Liver (tissue), 9 donors: ENCODE measurements around the gene CFAP300. TPM values are rescaled to one million over a fixed set of nuclear protein-coding genes. Genes with fewer than 3 reads are reported as not detected.

Experiments
- DNase-seq: peaks from one replicate; pipeline ENCODE4 v3.0.0-alpha.2; 2017; ENCODE audit warnings: low spot score
- H3K27ac ChIP-seq, 2 donors: one replicate each; pipeline ENCODE4 v1.7.0; 2013; ENCODE audit warnings: inconsistent platforms in 2 of 2, low read length in 2 of 2, control low read depth in 1 of 2, low read depth in 1 of 2, mild to moderate bottlenecking in 1 of 2
- H3K27me3 ChIP-seq, 4 donors: one replicate each; pipeline versions ENCODE4 v1.6.1 to v1.7.0; 2013; ENCODE audit warnings: low read length in 3 of 4, inconsistent platforms in 1 of 4, mild to moderate bottlenecking in 1 of 4, moderate library complexity in 1 of 4; ENCODE audit not compliant: control insufficient read depth in 4 of 4, insufficient read depth in 4 of 4
- H3K36me3 ChIP-seq, 4 donors: one replicate each; pipeline versions ENCODE4 v1.6.1 to v1.7.0; 2013; ENCODE audit warnings: low read length in 3 of 4, mild to moderate bottlenecking in 3 of 4, low read depth in 1 of 4, moderate library complexity in 1 of 4; ENCODE audit not compliant: control insufficient read depth in 4 of 4, insufficient read depth in 3 of 4
- H3K4me1 ChIP-seq, 4 donors: one replicate each; pipeline versions ENCODE4 v1.6.1 to v1.7.0; 2013; ENCODE audit warnings: low read length in 3 of 4, mild to moderate bottlenecking in 3 of 4, moderate library complexity in 1 of 4; ENCODE audit not compliant: control insufficient read depth in 4 of 4, insufficient read depth in 4 of 4
- H3K4me3 ChIP-seq, 3 donors: one replicate each; pipeline versions ENCODE4 v1.6.1 to v1.7.0; 2013; ENCODE audit warnings: low read length in 3 of 3, control low read depth in 1 of 3, low read depth in 1 of 3, mild to moderate bottlenecking in 1 of 3
- H3K9ac ChIP-seq, 2 donors: one replicate each; pipeline ENCODE4 v1.7.0; 2013; ENCODE audit warnings: low read length in 2 of 2, mild to moderate bottlenecking in 2 of 2, moderate library complexity in 2 of 2, control low read depth in 1 of 2, low read depth in 1 of 2
- H3K9me3 ChIP-seq, 4 donors: one replicate each; pipeline versions ENCODE4 v1.6.1 to v1.7.0; 2013; ENCODE audit warnings: low read length in 3 of 4; ENCODE audit not compliant: control insufficient read depth in 4 of 4
- ATF3 ChIP-seq: IDR thresholded peaks from 2 replicates; pipeline ENCODE4 v1.6.1; 2016; ENCODE audit warnings: antibody characterized with exemption
- CTCF ChIP-seq: fragments of 150-350 bp; IDR thresholded peaks from 2 replicates; pipeline ENCODE4 v1.5.1; 2017; ENCODE audit warnings: improper control_type of control experiment, low read depth, low read length; ENCODE audit not compliant: missing input control
- FOXA1 ChIP-seq: IDR thresholded peaks from 2 replicates; pipeline ENCODE4 v1.6.1; 2016; ENCODE audit warnings: antibody characterized with exemption
- FOXA2 ChIP-seq: IDR thresholded peaks from 2 replicates; pipeline ENCODE4 v1.6.1; 2016; ENCODE audit warnings: antibody characterized with exemption
- GABPA ChIP-seq, 2 donors: IDR thresholded peaks in 1 of 2; conservative IDR thresholded peaks in 1 of 2; 2 replicates each; pipeline ENCODE4 v1.6.1; 2016; ENCODE audit warnings: antibody characterized with exemption in 2 of 2, mild to moderate bottlenecking in 1 of 2, moderate library complexity in 1 of 2
- HNF4A ChIP-seq, 2 donors: conservative IDR thresholded peaks; 2 replicates each; pipeline ENCODE4 v1.6.1; 2016; ENCODE audit warnings: antibody characterized with exemption in 2 of 2, mild to moderate bottlenecking in 2 of 2
- JUND ChIP-seq, 2 donors: IDR thresholded peaks; 2 replicates each; pipeline ENCODE4 v1.6.1; 2016; ENCODE audit warnings: antibody characterized with exemption in 2 of 2
- MAX ChIP-seq: IDR thresholded peaks from 2 replicates; pipeline ENCODE4 v1.6.1; 2016; ENCODE audit warnings: antibody characterized with exemption
- NR2F2 ChIP-seq: IDR thresholded peaks from 2 replicates; pipeline ENCODE4 v1.6.1; 2016; ENCODE audit warnings: antibody characterized with exemption
- RAD21 ChIP-seq, 2 donors: IDR thresholded peaks; 2 replicates each; pipeline ENCODE4 v1.6.1; 2016; ENCODE audit warnings: antibody characterized with exemption in 2 of 2, mild to moderate bottlenecking in 2 of 2
- REST ChIP-seq: IDR thresholded peaks from 2 replicates; pipeline ENCODE4 v1.6.1; 2016; ENCODE audit warnings: antibody characterized with exemption, mild to moderate bottlenecking
- RXRA ChIP-seq, 2 donors: IDR thresholded peaks; 2 replicates each; pipeline ENCODE4 v1.6.1; 2017 to 2018; ENCODE audit warnings: antibody characterized with exemption in 2 of 2, mild to moderate bottlenecking in 1 of 2
- SP1 ChIP-seq: IDR thresholded peaks from 2 replicates; pipeline ENCODE4 v1.6.1; 2018; ENCODE audit warnings: antibody characterized with exemption, mild to moderate bottlenecking
- TAF1 ChIP-seq: conservative IDR thresholded peaks from 2 replicates; pipeline ENCODE4 v1.6.1; 2016; ENCODE audit warnings: antibody characterized with exemption, mild to moderate bottlenecking
- YY1 ChIP-seq: IDR thresholded peaks from 2 replicates; pipeline ENCODE4 v1.6.1; 2016; ENCODE audit warnings: antibody characterized with exemption, mild to moderate bottlenecking
- ZBTB33 ChIP-seq: IDR thresholded peaks from 2 replicates; pipeline ENCODE4 v1.6.1; 2016; ENCODE audit warnings: antibody characterized with exemption
- WGBS: extraction: QIAGEN DNeasy Blood & Tissue Kit; methylation state at CpG from one replicate; pipeline ENCODE4 v1.1.7; 2013; 5-methylcytosine and 5-hydroxymethylcytosine counted together
- polyA plus RNA-seq, 2 donors: library from polyadenylated mRNA; stranded (reverse) in 1 of 2; unstranded in 1 of 2; fragments of 200-250 nt in 1 of 2; fragments of >200 nt in 1 of 2; fragmentation: Nextera tagmentation in 1 of 2; extraction: Ambion mirVana in 1 of 2; gene quantifications; one replicate each; pipeline versions ENCODE4 v1.2.1 to v1.2.3, GENCODE V29; 2013 to 2015
- total RNA-seq, 2 donors: library from RNA; depleted of rRNA; stranded (reverse); fragments of >200 nt; gene quantifications; one replicate each; pipeline ENCODE4 v1.2.3, GENCODE V29; 2014
- donor health status: healthy.
- donor health status: healthy.
- donor health status: healthy.
- donor health status: healthy.
- donor health status: healthy.

The CFAP300 gene
- total and polyA plus RNA-seq, 4 donors: 0.09 to 0.22 TPM; not detected in 2

GRCh38 chr11:102012946-102013345 is 34.3 kb upstream of the CFAP300 start:
- no peaks in the 10 kb centered on the region for H3K9me3 ChIP-seq
- TF ChIP-seq MAX (no peak), REST (no peak), SP1 (no peak), FOXA2 (no peak), YY1 (no peak), CTCF (no peak), TAF1 (no peak), GABPA (IDR thresholded peaks at IDR 0.05 in 1 of 2, conservative IDR thresholded peaks at IDR 0.05 in 1 of 2) (no peak), HNF4A (conservative IDR thresholded peaks at IDR 0.05) (no peak), FOXA1 (no peak), ZBTB33 (no peak), JUND (IDR thresholded peaks at IDR 0.05) (no peak), RAD21 (IDR thresholded peaks at IDR 0.05) (no peak), RXRA (IDR thresholded peaks at IDR 0.05) (no peak)
- no peaks in the 10 kb centered on the region for H3K4me1 ChIP-seq
- H3K27me3 ChIP-seq: peaks cover 0 to 2% (median 0%) of the 10 kb centered on the region in 4 donors
- DNase-seq: no peak
- no peak overlapping the region for H3K4me3 ChIP-seq
- H3K36me3 ChIP-seq: no peaks in the 10 kb centered on the region
- H3K9ac ChIP-seq: no peak overlapping the region
- WGBS: 66% methylated on average over 3 of the region's 3 CpGs
- H3K27ac ChIP-seq: no peak overlapping the region

GRCh38 chr11:102014756-102015155 is 32.5 kb upstream of the CFAP300 start:
- no peaks in the 10 kb centered on the region for H3K4me1 ChIP-seq
- peaks cover 0 to 2% (median 0%) of the 10 kb centered on the region in 4 donors for H3K27me3 ChIP-seq
- 90% methylated on average over 5 of the region's 5 CpGs for WGBS
- H3K9ac ChIP-seq: no peak overlapping the region
- no peak overlapping the region for H3K4me3 ChIP-seq
- H3K27ac ChIP-seq: no peak overlapping the region
- TF ChIP-seq CTCF (no peak), MAX (no peak), NR2F2 (no peak), FOXA2 (no peak), ATF3 (no peak), RAD21 (IDR thresholded peaks at IDR 0.05) (no peak), GABPA (IDR thresholded peaks at IDR 0.05 in 1 of 2, conservative IDR thresholded peaks at IDR 0.05 in 1 of 2) (no peak)
- no peak for DNase-seq
- H3K9me3 ChIP-seq: no peaks in the 10 kb centered on the region
- no peaks in the 10 kb centered on the region for H3K36me3 ChIP-seq
